Neural progenitor cell (in vitro differentiated cells): ENCODE results near the gene LRIG2. TPM values are rescaled to one million over a fixed set of nuclear protein-coding genes. Genes with fewer than 3 reads are reported as not detected.

Experiments used
- DNase-seq: peaks from one replicate; pipeline ENCODE4 v3.0.0-alpha.2; 2016; ENCODE audit warnings: low spot score
- H2AFZ ChIP-seq: fragments of 200-600 bp; sonication (generic); replicated peaks from 2 replicates; pipeline ENCODE4 v1.6.1; 2016; ENCODE audit warnings: antibody characterized with exemption
- H3F3A ChIP-seq: fragments of 200-600 bp; sonication (generic); 2 replicates; pipeline ENCODE4 v1.6.1; 2016; ENCODE audit warnings: antibody characterized with exemption, low read depth
- H3K27ac ChIP-seq: fragments of 200-600 bp; sonication (generic); 2 replicates; pipeline ENCODE4 v1.5.1; 2016; ENCODE audit warnings: mild to moderate bottlenecking
- H3K27me3 ChIP-seq: fragments of 200-600 bp; sonication (generic); 2 replicates; pipeline ENCODE4 v1.6.1; 2016; ENCODE audit warnings: mild to moderate bottlenecking, moderate library complexity
- H3K36me3 ChIP-seq: fragments of 200-600 bp; sonication (generic); 2 replicates; pipeline ENCODE4 v1.5.1; 2016
- H3K4me1 ChIP-seq: fragments of 200-600 bp; sonication (generic); 2 replicates; pipeline ENCODE4 v1.6.1; 2016; ENCODE audit warnings: mixed run types
- H3K4me2 ChIP-seq: fragments of 200-600 bp; sonication (generic); 2 replicates; pipeline ENCODE4 v1.6.1; 2016
- H3K4me3 ChIP-seq: fragments of 200-600 bp; sonication (generic); 2 replicates; pipeline ENCODE4 v1.5.1; 2016
- H3K79me2 ChIP-seq: fragments of 200-600 bp; sonication (generic); 2 replicates; pipeline ENCODE4 v1.6.1; 2016; ENCODE audit warnings: low read depth
- H3K9ac ChIP-seq: fragments of 200-600 bp; sonication (generic); 2 replicates; pipeline ENCODE4 v1.6.1; 2016
- H3K9me3 ChIP-seq: fragments of 200-600 bp; sonication (generic); 2 replicates; pipeline ENCODE4 v1.5.1; 2016; ENCODE audit warnings: low read depth
- H4K20me1 ChIP-seq: fragments of 200-600 bp; sonication (generic); 2 replicates; pipeline ENCODE4 v1.6.1; 2016; ENCODE audit warnings: low read depth
- H3K27ac Mint-ChIP-seq: 3 replicates; pipeline ENCODE4 v1.8.0; 2021; ENCODE audit warnings: mixed read lengths
- H3K27me3 Mint-ChIP-seq: 2 replicates; pipeline ENCODE4 v1.8.0; 2022; ENCODE audit warnings: low read depth, mild to moderate bottlenecking, inconsistent platforms, moderate library complexity, mixed read lengths; ENCODE audit not compliant: insufficient read depth
- H3K36me3 Mint-ChIP-seq: 3 replicates; pipeline ENCODE4 v1.8.0; 2021; ENCODE audit warnings: mixed read lengths
- H3K4me1 Mint-ChIP-seq: 3 replicates; pipeline ENCODE4 v1.8.0; 2021; ENCODE audit warnings: mixed read lengths
- H3K4me3 Mint-ChIP-seq: 3 replicates; pipeline ENCODE4 v1.8.0; 2021; ENCODE audit warnings: mild to moderate bottlenecking, moderate library complexity, mixed read lengths
- H3K9me3 Mint-ChIP-seq: 3 replicates; pipeline ENCODE4 v1.8.0; 2020; ENCODE audit warnings: mixed read lengths
- EZH2 ChIP-seq: fragments of 200-600 bp; sonication (generic); IDR thresholded peaks from 2 replicates; pipeline ENCODE4 v1.6.1; 2017; ENCODE audit warnings: antibody characterized with exemption, mild to moderate bottlenecking, moderate library complexity
- EZH2phosphoT487 ChIP-seq: fragments of 200-600 bp; sonication (generic); IDR thresholded peaks from 2 replicates; pipeline ENCODE4 v1.6.1; 2017; ENCODE audit warnings: antibody characterized with exemption
- total RNA-seq: library from RNA; depleted of rRNA; stranded (reverse); fragments of >200 nt; gene quantifications from 2 replicates; pipeline ENCODE4 v1.2.3, GENCODE V29; 2015; ENCODE audit warnings: low replicate concordance
- TF ChIP-seq, protein P1 (sequence below): fragments of 200-600 bp; sonication (generic); IDR thresholded peaks from 2 replicates; pipeline ENCODE4 v1.5.1; 2017; ENCODE audit warnings: antibody characterized with exemption, mild to moderate bottlenecking

The LRIG2 gene
- total RNA-seq, 1 donor from 2014 or later = 24.4 TPM

DNA sequence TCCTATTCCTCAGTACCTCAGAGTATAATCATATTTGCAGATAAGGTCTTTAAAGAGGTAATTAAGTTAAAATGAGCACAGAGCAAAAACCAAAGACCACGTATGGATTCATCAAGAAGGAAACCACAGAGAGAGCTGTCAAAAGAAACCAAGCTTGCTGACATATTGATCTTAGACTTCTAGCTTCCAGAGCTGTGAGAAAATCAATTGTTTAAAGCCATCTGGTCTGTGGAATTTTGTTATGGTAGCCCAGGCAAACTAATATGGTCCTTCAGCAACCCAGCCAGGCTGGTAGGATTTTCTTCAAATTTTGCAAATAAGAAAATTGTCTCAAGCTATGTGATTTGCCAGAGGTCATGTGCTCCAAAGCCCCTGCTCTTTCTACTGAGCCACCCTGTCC is 62.5 kb downstream of the LRIG2 start:
- TF ChIP-seq EZH2phosphoT487 (no peak), EZH2 (no peak)
- TF ChIP-seq, protein P1, sequence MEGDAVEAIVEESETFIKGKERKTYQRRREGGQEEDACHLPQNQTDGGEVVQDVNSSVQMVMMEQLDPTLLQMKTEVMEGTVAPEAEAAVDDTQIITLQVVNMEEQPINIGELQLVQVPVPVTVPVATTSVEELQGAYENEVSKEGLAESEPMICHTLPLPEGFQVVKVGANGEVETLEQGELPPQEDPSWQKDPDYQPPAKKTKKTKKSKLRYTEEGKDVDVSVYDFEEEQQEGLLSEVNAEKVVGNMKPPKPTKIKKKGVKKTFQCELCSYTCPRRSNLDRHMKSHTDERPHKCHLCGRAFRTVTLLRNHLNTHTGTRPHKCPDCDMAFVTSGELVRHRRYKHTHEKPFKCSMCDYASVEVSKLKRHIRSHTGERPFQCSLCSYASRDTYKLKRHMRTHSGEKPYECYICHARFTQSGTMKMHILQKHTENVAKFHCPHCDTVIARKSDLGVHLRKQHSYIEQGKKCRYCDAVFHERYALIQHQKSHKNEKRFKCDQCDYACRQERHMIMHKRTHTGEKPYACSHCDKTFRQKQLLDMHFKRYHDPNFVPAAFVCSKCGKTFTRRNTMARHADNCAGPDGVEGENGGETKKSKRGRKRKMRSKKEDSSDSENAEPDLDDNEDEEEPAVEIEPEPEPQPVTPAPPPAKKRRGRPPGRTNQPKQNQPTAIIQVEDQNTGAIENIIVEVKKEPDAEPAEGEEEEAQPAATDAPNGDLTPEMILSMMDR = no peak
- no peak overlapping the region for H3K27ac Mint-ChIP-seq
- no peaks in the 10 kb centered on the region for H3K9me3 Mint-ChIP-seq
- peaks cover 2% of the 10 kb centered on the region for H3K36me3 Mint-ChIP-seq
- no peaks in the 10 kb centered on the region for H3K27me3 ChIP-seq
- no peak overlapping the region for H3K4me3 Mint-ChIP-seq
- H3K4me3 ChIP-seq = no peak overlapping the region
- peaks cover 5% of the 10 kb centered on the region for H3F3A ChIP-seq
- H3K4me1 Mint-ChIP-seq = no peaks in the 10 kb centered on the region
- H3K9me3 ChIP-seq = no peaks in the 10 kb centered on the region
- no peaks in the 10 kb centered on the region for H4K20me1 ChIP-seq
- no peak overlapping the region for H3K27ac ChIP-seq
- no peaks in the 10 kb centered on the region for H3K27me3 Mint-ChIP-seq
- no peak overlapping the region for H3K4me2 ChIP-seq
- no peaks in the 10 kb centered on the region for H3K36me3 ChIP-seq
- H3K9ac ChIP-seq = no peak overlapping the region
- DNase-seq = no peak
- H2AFZ ChIP-seq = no peak overlapping the region
- no peaks in the 10 kb centered on the region for H3K4me1 ChIP-seq
- no peaks in the 10 kb centered on the region for H3K79me2 ChIP-seq

DNA sequence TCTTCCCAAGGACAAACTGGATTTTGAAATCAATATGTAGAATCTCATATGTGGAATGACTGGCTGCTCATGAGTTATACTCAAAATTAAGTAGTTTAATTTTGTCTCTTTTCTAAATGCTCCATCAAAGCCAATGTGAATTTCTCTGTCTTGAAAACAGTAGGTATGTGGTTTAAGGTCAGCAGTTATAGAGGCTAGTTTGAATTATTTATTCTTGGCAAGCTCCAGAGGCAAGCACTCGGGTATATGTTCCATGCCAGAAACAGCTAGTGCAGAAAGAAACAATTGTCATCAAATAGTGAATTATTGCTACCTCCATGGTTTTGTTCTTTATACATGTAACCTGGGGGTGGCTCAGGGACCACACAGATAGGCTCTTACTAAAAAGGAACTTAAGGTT is 63.5 kb downstream of the LRIG2 start:
- Histone ChIP-seq H4K20me1 (no peaks in the 10 kb centered on the region), H3K27ac (no peak overlapping the region), H3K79me2 (no peaks in the 10 kb centered on the region), H3K27me3 (no peaks in the 10 kb centered on the region), H3K4me3 (no peak overlapping the region), H3K4me2 (no peak overlapping the region), H3F3A (peaks cover 5% of the 10 kb centered on the region), H3K9ac (no peak overlapping the region), H3K4me1 (no peaks in the 10 kb centered on the region), H3K9me3 (no peaks in the 10 kb centered on the region), H3K36me3 (no peaks in the 10 kb centered on the region), H2AFZ (no peak overlapping the region)
- TF ChIP-seq EZH2phosphoT487 (no peak), EZH2 (no peak)
- TF ChIP-seq, protein P1 = no peak
- Mint-ChIP-seq H3K36me3 (peaks cover 2% of the 10 kb centered on the region), H3K9me3 (no peaks in the 10 kb centered on the region), H3K27me3 (no peaks in the 10 kb centered on the region), H3K4me1 (peaks cover 3% of the 10 kb centered on the region), H3K4me3 (no peak overlapping the region), H3K27ac (no peak overlapping the region)
- no peak for DNase-seq

DNA sequence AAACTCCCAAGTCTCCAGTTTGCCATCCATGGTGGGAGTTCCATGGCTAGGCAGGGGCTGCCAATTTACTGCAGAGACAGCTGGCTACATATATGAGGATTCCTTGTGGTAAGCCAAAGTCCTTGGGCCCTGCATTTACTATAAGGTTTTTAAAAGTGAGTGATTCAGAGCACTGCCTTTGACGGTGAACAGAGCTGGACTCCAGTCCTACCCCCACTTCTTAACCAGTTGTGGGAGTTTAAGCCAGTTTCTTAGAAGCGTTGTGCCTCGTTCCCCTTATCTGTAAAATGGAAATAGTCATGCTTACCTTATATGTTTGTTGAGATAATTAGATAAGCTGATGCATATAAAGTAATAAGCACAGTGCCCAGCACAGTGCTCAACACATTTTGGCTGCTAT is 64.6 kb downstream of the LRIG2 start:
- no peaks in the 10 kb centered on the region for H3K9me3 ChIP-seq
- TF ChIP-seq, protein P1 = no peak
- TF ChIP-seq EZH2phosphoT487 (no peak), EZH2 (no peak)
- H4K20me1 ChIP-seq = no peaks in the 10 kb centered on the region
- Mint-ChIP-seq H3K4me3 (no peak overlapping the region), H3K9me3 (no peaks in the 10 kb centered on the region), H3K27ac (no peak overlapping the region), H3K27me3 (no peaks in the 10 kb centered on the region), H3K4me1 (peaks cover 3% of the 10 kb centered on the region), H3K36me3 (peaks cover 2% of the 10 kb centered on the region)
- no peak for DNase-seq
- H3K36me3 ChIP-seq = no peaks in the 10 kb centered on the region
- no peaks in the 10 kb centered on the region for H3K4me1 ChIP-seq
- no peaks in the 10 kb centered on the region for H3K79me2 ChIP-seq
- H2AFZ ChIP-seq = no peak overlapping the region
- no peaks in the 10 kb centered on the region for H3F3A ChIP-seq
- H3K27me3 ChIP-seq = no peaks in the 10 kb centered on the region
- no peak overlapping the region for H3K9ac ChIP-seq
- no peak overlapping the region for H3K4me2 ChIP-seq
- H3K27ac ChIP-seq = no peak overlapping the region
- H3K4me3 ChIP-seq = no peak overlapping the region
